ENCODE measurements around the gene PCYT2. TPM values are rescaled to one million over a fixed set of nuclear protein-coding genes. Genes with fewer than 3 reads are reported as not detected.
A peak's percentile ranks its signal among the peaks of the same experiment; 100 is the strongest.

Gene PCYT2
- total and polyA plus RNA-seq, 9 of the 15 experiments (the other 6 are each of a cell fraction or from before 2014, with no cell fraction given) = 0.92 to 134 (median 82.5) TPM

DNA sequence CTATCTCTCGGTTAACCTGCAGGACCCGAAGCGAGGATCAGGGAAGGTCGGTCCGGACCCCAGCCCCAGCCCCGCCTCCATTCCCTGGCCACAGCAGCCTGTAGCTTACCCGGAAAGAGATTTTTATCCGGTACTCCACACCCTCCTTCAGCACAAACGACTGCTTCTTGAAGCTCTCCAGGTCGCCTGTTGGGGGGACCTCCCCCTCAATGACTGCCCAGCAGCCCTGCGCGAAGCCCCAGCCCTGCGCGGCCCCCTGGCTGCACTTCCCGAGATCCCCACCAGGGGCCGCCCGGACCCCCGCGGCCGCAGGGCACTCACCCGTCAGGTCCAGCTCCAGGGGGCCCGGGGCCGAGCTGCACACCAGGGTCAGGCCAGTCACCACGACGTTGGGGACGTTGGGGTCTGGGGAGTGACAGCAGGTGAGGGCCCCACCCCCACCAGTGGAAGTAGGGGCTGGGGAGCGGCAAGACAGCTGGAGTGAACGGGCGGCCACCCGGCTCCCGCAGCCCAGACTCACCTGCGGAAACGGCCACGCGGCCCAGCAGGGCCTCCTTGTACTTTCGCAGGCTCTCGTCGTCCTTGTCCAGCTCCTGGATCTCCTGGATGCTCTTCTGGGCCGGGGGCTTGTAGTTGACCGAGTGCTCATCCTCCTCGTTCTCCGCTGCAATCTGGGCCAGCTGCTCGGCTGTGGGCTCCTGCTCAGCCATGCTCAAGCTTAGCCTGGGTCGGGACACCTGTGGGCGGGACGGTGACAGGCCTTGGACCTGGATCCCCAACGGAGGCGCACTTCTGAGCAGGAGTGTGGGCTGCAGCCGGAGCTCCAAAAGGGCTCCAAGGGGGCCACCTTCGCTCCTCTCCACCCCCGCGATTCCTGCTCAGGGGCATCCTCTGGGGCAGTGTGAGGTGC, 41.7 kb downstream of the PCYT2 start (continued):
- TF ChIP-seq, protein P1, sequence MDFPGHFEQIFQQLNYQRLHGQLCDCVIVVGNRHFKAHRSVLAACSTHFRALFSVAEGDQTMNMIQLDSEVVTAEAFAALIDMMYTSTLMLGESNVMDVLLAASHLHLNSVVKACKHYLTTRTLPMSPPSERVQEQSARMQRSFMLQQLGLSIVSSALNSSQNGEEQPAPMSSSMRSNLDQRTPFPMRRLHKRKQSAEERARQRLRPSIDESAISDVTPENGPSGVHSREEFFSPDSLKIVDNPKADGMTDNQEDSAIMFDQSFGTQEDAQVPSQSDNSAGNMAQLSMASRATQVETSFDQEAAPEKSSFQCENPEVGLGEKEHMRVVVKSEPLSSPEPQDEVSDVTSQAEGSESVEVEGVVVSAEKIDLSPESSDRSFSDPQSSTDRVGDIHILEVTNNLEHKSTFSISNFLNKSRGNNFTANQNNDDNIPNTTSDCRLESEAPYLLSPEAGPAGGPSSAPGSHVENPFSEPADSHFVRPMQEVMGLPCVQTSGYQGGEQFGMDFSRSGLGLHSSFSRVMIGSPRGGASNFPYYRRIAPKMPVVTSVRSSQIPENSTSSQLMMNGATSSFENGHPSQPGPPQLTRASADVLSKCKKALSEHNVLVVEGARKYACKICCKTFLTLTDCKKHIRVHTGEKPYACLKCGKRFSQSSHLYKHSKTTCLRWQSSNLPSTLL (IDR thresholded peaks at IDR 0.05) = no peak
- TF ChIP-seq BRCA1 (IDR thresholded peaks at IDR 0.05) (no peak), BRCA1 (CRISPR knock-in tag; IDR thresholded peaks at IDR 0.05) (0 out of 2 replicates have a peak, but pooled peaks have one; percentile 34), HNRNPLL (IDR thresholded peaks at IDR 0.05; ENCODE audit: low read depth, low read length, poor library complexity, severe bottlenecking) (peak; percentile 21), CEBPB (tag; IDR thresholded peaks at IDR 0.05) (no peak), CBX3 (IDR thresholded peaks at IDR 0.05; ENCODE audit: borderline replicate concordance in 1 of 2, low read length in 2 of 2) (no peak), PCBP1 (IDR thresholded peaks at IDR 0.05; ENCODE audit: low read depth, low read length, poor library complexity, severe bottlenecking) (no peak), ZNF133 (CRISPR knock-in tag; IDR thresholded peaks at IDR 0.05) (no peak), ZNF778 (CRISPR knock-in tag; IDR thresholded peaks at IDR 0.05) (no peak), ELF2 (CRISPR knock-in tag; IDR thresholded peaks at IDR 0.05) (no peak), LEF1 (IDR thresholded peaks at IDR 0.05) (no peak)
- TF ChIP-seq, protein P2, sequence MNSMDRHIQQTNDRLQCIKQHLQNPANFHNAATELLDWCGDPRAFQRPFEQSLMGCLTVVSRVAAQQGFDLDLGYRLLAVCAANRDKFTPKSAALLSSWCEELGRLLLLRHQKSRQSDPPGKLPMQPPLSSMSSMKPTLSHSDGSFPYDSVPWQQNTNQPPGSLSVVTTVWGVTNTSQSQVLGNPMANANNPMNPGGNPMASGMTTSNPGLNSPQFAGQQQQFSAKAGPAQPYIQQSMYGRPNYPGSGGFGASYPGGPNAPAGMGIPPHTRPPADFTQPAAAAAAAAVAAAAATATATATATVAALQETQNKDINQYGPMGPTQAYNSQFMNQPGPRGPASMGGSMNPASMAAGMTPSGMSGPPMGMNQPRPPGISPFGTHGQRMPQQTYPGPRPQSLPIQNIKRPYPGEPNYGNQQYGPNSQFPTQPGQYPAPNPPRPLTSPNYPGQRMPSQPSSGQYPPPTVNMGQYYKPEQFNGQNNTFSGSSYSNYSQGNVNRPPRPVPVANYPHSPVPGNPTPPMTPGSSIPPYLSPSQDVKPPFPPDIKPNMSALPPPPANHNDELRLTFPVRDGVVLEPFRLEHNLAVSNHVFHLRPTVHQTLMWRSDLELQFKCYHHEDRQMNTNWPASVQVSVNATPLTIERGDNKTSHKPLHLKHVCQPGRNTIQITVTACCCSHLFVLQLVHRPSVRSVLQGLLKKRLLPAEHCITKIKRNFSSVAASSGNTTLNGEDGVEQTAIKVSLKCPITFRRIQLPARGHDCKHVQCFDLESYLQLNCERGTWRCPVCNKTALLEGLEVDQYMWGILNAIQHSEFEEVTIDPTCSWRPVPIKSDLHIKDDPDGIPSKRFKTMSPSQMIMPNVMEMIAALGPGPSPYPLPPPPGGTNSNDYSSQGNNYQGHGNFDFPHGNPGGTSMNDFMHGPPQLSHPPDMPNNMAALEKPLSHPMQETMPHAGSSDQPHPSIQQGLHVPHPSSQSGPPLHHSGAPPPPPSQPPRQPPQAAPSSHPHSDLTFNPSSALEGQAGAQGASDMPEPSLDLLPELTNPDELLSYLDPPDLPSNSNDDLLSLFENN (IDR thresholded peaks at IDR 0.05; ENCODE audit: low read depth in 2 of 2, low read length in 2 of 2) = no peak
- TF ChIP-seq, protein P3, sequence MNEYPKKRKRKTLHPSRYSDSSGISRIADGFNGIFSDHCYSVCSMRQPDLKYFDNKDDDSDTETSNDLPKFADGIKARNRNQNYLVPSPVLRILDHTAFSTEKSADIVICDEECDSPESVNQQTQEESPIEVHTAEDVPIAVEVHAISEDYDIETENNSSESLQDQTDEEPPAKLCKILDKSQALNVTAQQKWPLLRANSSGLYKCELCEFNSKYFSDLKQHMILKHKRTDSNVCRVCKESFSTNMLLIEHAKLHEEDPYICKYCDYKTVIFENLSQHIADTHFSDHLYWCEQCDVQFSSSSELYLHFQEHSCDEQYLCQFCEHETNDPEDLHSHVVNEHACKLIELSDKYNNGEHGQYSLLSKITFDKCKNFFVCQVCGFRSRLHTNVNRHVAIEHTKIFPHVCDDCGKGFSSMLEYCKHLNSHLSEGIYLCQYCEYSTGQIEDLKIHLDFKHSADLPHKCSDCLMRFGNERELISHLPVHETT (CRISPR knock-in tag; conservative IDR thresholded peaks at IDR 0.05 in 1 of 2, IDR thresholded peaks at IDR 0.05 in 1 of 2) = peak in 1 of 2 experiments; percentile 20; a peak in 1 of 4 replicates
- TF ChIP-seq, protein P4, sequence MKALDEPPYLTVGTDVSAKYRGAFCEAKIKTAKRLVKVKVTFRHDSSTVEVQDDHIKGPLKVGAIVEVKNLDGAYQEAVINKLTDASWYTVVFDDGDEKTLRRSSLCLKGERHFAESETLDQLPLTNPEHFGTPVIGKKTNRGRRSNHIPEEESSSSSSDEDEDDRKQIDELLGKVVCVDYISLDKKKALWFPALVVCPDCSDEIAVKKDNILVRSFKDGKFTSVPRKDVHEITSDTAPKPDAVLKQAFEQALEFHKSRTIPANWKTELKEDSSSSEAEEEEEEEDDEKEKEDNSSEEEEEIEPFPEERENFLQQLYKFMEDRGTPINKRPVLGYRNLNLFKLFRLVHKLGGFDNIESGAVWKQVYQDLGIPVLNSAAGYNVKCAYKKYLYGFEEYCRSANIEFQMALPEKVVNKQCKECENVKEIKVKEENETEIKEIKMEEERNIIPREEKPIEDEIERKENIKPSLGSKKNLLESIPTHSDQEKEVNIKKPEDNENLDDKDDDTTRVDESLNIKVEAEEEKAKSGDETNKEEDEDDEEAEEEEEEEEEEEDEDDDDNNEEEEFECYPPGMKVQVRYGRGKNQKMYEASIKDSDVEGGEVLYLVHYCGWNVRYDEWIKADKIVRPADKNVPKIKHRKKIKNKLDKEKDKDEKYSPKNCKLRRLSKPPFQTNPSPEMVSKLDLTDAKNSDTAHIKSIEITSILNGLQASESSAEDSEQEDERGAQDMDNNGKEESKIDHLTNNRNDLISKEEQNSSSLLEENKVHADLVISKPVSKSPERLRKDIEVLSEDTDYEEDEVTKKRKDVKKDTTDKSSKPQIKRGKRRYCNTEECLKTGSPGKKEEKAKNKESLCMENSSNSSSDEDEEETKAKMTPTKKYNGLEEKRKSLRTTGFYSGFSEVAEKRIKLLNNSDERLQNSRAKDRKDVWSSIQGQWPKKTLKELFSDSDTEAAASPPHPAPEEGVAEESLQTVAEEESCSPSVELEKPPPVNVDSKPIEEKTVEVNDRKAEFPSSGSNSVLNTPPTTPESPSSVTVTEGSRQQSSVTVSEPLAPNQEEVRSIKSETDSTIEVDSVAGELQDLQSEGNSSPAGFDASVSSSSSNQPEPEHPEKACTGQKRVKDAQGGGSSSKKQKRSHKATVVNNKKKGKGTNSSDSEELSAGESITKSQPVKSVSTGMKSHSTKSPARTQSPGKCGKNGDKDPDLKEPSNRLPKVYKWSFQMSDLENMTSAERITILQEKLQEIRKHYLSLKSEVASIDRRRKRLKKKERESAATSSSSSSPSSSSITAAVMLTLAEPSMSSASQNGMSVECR (CRISPR knock-in tag; IDR thresholded peaks at IDR 0.05) = peak; percentile 67
